CD1c-positive myeloid dendritic cell (primary cell): ENCODE data around the gene AASDH.
"Not testable (repeated sequence)": the region's sequence is repeated elsewhere in the genome, so short reads cannot be mapped to it uniquely, and the experiment has no call there.

Experiments used
- DNase-seq: peaks from one replicate; pipeline ENCODE4 v3.0.0-alpha.2; 2016; ENCODE audit errors: extremely low spot score

AASDH gene

GRCh38 chr4:56389558-56389957, 2.3 kb upstream of the AASDH start:
- DNase-seq, result no peak

- DNase-seq, result no peak
Measured at GRCh38 chr4:56388306-56388705, 1.0 kb upstream of the AASDH start.

GRCh38 chr4:56386091-56386490, 1.2 kb downstream of the AASDH start:
- no peak for DNase-seq

- DNase-seq, result no peak
Measured at GRCh38 chr4:56375458-56375857, 11.8 kb downstream of the AASDH start.

GRCh38 chr4:56374956-56375355, 12.3 kb downstream of the AASDH start:
- DNase-seq, result no peak

GRCh38 chr4:56372774-56373173, 14.5 kb downstream of the AASDH start:
- no peak for DNase-seq

GRCh38 chr4:56371426-56372220, 15.7 kb downstream of the AASDH start:
- DNase-seq, result no peak

GRCh38 chr4:56370377-56370776, 16.9 kb downstream of the AASDH start:
- no peak for DNase-seq

GRCh38 chr4:56362981-56363380, 24.3 kb downstream of the AASDH start:
- DNase-seq, result not testable (repeated sequence)

- no peak for DNase-seq
Measured at GRCh38 chr4:56360071-56360470, 27.2 kb downstream of the AASDH start.

- no peak for DNase-seq
Measured at GRCh38 chr4:56356650-56357049, 30.6 kb downstream of the AASDH start.

- DNase-seq, result no peak
Measured at GRCh38 chr4:56348576-56348975, 38.7 kb downstream of the AASDH start.

- DNase-seq, result no peak
Measured at GRCh38 chr4:56345458-56345857, 41.8 kb downstream of the AASDH start.

GRCh38 chr4:56342746-56343145, 44.5 kb downstream of the AASDH start:
- DNase-seq, result no peak

GRCh38 chr4:56330691-56331090, 56.6 kb downstream of the AASDH start:
- no peak for DNase-seq

- no peak for DNase-seq
Measured at GRCh38 chr4:56326363-56326762, 60.9 kb downstream of the AASDH start.

- no peak for DNase-seq
Measured at GRCh38 chr4:56324011-56324610, 63.2 kb downstream of the AASDH start.

- DNase-seq, result no peak
Measured at GRCh38 chr4:56323327-56323726, 64.0 kb downstream of the AASDH start.

GRCh38 chr4:56321251-56321650, 66.0 kb downstream of the AASDH start:
- DNase-seq, result no peak

GRCh38 chr4:56320293-56320692, 67.0 kb downstream of the AASDH start:
- no peak for DNase-seq

- DNase-seq, result no peak
Measured at GRCh38 chr4:56318555-56318954, 68.7 kb downstream of the AASDH start.

GRCh38 chr4:56317749-56318148, 69.5 kb downstream of the AASDH start:
- DNase-seq, result no peak

- no peak for DNase-seq
Measured at GRCh38 chr4:56316011-56316650, 71.2 kb downstream of the AASDH start.
